ENCODE data around the gene DLEC1. TPM values are rescaled to one million over a fixed set of nuclear protein-coding genes. Genes with fewer than 3 reads are reported as not detected.
"Not testable (repeated sequence)": the region's sequence is repeated elsewhere in the genome, so short reads cannot be mapped to it uniquely, and the experiment has no call there.

The DLEC1 gene
- total and polyA plus RNA-seq, 2 of the 4 experiments (the other 2 are of a cell fraction), result 0.03 TPM; not detected in 1

DNA sequence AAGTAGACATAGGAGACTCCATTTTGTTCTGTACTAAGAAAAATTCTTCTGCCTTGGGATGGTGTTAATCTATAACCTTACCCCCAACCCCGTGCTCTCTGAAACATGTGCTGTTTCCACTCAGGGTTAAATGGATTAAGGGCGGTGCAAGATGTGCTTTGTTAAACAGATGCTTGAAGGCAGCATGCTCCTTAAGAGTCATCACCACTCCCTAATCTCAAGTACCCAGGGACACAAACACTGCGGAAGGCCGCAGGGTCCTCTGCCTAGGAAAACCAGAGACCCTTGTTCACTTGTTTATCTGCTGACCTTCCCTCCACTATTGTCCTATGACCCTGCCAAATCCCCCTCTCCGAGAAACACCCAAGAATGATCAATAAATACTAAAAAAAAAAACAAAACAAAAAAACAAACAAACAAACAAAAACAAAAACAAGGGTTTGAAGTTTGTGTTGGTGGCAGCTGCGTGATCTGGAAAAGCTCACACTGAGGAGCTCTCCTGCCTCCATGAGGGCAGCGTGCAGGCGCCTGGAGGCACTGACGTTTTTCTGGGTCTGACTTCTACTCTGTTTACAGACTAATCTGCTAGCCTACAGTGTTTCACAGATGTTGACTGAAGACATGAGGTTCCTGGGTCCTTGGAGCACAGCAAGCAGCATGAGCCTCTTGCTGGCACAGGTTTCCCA, 14.9 kb downstream of the DLEC1 start:
- ATAC-seq (ENCODE audit: low read depth), result not testable (repeated sequence)

More for the DNA sequence above, 14.9 kb downstream of the DLEC1 start:
- intact Hi-C loops (cut with micrococcal nuclease); H3K36me3 ChIP-seq (ENCODE audit: control insufficient read depth, insufficient read depth, low read length); H2BK120ac ChIP-seq (ENCODE audit: low read depth, low read length); CTCF ChIA-PET; H2BK5ac ChIP-seq (ENCODE audit: low read depth, low read length, poor library complexity, severe bottlenecking); H3K9ac ChIP-seq (ENCODE audit: low read depth, low read length); H4K20me1 ChIP-seq (ENCODE audit: insufficient read depth, low read length); H3K18ac ChIP-seq (ENCODE audit: low read depth, low read length); H3K14ac ChIP-seq (replicated peaks; ENCODE audit: low read depth, low read length); H3K9me3 ChIP-seq (ENCODE audit: control insufficient read depth, insufficient read depth, low read length); BruUV-seq (replicated peaks); H2BK15ac ChIP-seq (ENCODE audit: low read depth, low read length); dilution Hi-C loops (cut with HindIII; ENCODE audit: low sequenced_read_pairs, unreplicated experiment); H2AK5ac ChIP-seq (ENCODE audit: low read depth, low read length); H4K5ac ChIP-seq (ENCODE audit: low read depth, low read length); H3K4me1 ChIP-seq (ENCODE audit: control insufficient read depth, insufficient read depth, low read length); H3K79me1 ChIP-seq (ENCODE audit: low read depth in 1 of 2, low read length in 2 of 2); H3K4me2 ChIP-seq (ENCODE audit: low read depth, low read length); H3K27ac ChIP-seq (ENCODE audit: insufficient read depth, low read length); H3K9me1 ChIP-seq (ENCODE audit: insufficient read depth, low read length); H3K4me3 ChIP-seq (ENCODE audit: insufficient read depth, low read depth, low read length); H3K27me3 ChIP-seq (ENCODE audit: control insufficient read depth, insufficient read depth, low read length); H3K56ac ChIP-seq (ENCODE audit: extremely low read depth, insufficient read depth, low read length); in situ Hi-C loops (cut with MboI; ENCODE audit: low sequenced_read_pairs); H2BK20ac ChIP-seq (ENCODE audit: low read depth, low read length); H3K4ac ChIP-seq (ENCODE audit: low read depth, low read length); H2AK9ac ChIP-seq (replicated peaks; ENCODE audit: low read depth, low read length, poor library complexity); DNase-seq; H4K91ac ChIP-seq (ENCODE audit: insufficient read depth, low read depth, low read length); H4K8ac ChIP-seq (ENCODE audit: low read depth in 2 of 2, low read length in 2 of 2); H3K23ac ChIP-seq (ENCODE audit: low read depth, low read length); H2AFZ ChIP-seq (replicated peaks; ENCODE audit: low read length, poor library complexity): not testable (repeated sequence)
- POLR2A ChIA-PET (ENCODE audit: unreplicated experiment), result interaction anchor here (0.7 kb wide), 1 partner anchor 12 kb away, joined by 3 read pairs; no protein-coding TSS in a partner anchor
- no CpG with 5 or more reads among the region's 9 CpGs for WGBS, 2 experiments (ENCODE audit: extremely low coverage in 2 of 2, insufficient read length in 1 of 2)
